Renal cortical epithelial cell (primary cell): ENCODE results near the gene KIRREL3. TPM values are rescaled to one million over a fixed set of nuclear protein-coding genes. Genes with fewer than 3 reads are reported as not detected.

Experiments
- DNase-seq: peaks from one replicate; pipeline ENCODE4 v3.0.0-alpha.2; 2011; ENCODE audit warnings: low read depth
- total RNA-seq: library from RNA; depleted of rRNA; stranded (reverse); fragments of >200 nt; gene quantifications from 2 replicates; pipeline ENCODE4 v1.2.3, GENCODE V29; 2014

KIRREL3 gene
- total RNA-seq, 1 donor from 2014 or later, result 0.10 TPM

DNA sequence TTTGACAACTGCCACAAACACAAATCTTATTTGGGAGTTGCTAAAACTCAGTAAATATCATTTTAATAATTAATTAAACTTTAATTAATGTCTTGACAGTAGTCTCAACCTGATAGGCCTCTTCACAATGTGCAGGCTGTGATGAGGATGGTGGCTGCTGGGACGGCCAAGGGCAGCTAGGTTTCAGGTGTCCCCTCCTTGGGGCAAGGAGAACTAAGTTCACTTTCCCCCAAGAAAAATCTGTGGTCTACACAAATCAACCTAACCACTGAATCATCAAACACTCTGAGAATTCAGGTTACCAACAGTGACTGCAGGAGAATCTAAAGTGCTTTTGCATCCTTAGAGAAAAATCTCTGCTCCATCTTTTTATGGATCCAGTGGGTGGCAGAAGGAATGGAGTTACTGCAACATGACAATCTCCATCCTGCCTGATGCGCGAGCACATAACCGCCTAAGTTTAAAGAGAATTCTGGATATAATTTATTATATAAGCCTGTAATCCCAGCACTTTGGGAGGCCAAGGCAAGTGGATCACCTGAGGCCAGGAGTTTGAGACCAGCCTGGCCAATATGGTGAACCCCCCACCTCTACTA is 289.7 kb downstream of the KIRREL3 start:
- no peak for DNase-seq

DNA sequence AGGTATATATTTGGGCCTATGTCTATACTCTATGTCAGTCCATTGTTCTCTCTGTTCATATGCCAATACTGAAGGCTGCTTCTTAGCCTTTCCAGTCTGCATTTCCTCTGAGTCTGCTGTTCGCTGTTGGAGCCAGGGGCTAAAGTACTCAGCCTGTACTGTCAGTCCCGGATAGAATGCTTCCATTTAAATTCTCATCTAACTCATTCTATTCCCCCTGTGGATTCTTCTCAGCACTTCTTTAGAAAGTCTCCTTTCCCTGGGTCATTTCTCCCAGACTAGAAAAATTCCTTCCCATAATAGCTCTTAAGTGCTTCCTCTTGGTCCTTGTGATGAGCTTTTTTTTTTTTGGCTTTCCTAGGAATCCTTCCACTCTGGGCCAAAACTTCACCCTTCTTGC is 293.1 kb downstream of the KIRREL3 start:
- no peak for DNase-seq

- no peak for DNase-seq
Measured at GRCh38 chr11:126704096-126704495, 296.5 kb downstream of the KIRREL3 start.

DNA sequence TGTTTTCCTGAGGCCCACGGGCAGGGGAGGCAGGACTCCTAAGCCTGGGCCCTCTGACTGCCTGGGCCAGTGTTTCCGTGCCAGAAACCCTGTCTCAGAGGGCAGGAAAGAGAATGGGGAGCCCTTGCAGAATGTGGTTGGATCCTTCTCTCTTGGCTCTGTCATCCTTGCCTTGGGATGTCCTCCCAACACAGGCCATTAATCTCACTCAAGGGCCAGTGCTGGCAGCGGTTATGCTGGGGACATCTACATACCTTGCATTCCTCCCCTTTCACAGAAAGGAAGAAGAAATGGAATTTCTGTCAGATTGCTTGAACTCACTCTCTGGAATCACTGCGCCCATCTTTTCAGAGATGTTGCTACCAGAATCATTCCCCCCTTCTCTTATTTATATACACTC is 296.9 kb downstream of the KIRREL3 start:
- DNase-seq, result no peak

DNA sequence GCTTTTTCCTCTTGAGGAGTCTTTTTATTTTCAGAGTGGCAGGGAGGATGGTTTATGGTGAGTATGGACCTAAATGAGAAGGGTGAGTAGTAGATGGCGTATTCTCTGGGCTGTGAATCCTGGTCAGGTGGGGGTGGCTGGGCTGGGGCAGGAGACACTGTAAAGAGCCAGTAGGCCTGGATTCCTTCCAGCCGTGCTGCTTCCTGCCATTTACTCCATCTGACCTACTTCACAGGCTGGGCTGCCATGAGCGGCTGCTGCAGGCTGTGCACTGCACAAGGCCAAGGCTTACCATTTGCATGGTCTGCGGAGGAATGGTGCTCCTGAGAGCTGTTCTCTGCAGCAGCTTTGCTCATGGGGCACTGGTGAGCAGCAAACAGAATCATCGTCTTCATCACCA is 297.6 kb downstream of the KIRREL3 start:
- DNase-seq, result no peak

- DNase-seq, result no peak
Measured at GRCh38 chr11:126702165-126702720, 298.3 kb downstream of the KIRREL3 start.

DNA sequence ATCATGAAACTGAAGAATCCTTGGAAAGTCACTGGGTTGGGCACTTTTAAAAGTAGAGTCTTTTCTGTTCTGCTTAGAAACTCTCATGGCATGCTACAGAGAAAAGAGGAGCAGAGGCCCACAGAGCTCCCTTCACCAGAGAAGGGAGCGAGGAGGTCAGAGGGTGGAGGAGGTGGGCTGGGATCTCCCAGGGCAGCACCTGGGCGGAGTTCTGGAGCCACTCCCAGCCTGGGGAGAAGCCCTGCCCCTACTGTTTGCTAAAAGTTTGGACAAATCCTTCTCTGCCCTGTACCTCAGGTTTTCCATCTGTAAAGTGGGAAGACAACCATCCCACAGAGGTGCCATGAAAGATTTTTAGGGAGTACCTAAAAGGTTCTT is 299.1 kb downstream of the KIRREL3 start:
- no peak for DNase-seq

DNA sequence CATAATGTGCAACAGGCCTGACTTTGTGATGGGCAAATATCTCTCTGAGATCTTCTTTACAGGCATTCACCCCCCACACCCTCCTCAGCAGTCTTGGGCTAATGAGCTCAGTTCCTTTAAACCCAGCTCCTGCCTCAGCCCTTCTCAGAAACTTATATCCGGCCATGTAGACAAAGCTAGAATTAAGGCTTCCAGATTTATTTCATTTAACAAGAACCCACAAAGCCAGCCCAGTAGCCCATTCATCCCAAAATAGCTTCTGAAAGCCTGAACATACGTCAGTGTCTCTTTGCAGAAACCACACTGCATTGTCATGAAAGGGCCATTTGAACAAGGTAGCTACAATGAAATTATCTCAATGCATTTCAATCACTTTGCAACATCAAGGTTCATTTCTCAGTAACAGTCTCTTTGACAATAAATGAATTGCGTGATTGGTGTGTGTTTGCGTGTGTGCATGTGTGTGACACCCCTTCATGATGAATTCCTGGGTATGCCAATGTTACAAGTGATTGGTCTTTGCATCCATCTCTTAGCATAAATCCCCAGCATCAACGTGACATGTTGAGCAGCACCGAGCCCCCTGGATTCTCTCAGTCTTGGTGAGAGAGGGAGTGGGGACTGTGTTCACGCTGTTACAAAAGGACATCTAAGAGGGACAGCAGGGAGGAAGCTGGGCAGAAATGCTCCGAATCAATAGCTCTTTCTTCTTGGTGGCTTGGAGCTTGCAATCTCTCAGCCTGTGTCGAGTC is 299.6 kb downstream of the KIRREL3 start:
- no peak for DNase-seq

GRCh38 chr11:126698576-126698975 is 302.0 kb downstream of the KIRREL3 start:
- no peak for DNase-seq

- DNase-seq, result no peak
Measured at GRCh38 chr11:126697936-126698335, 302.6 kb downstream of the KIRREL3 start.

- peak; percentile 43 for DNase-seq
Measured at GRCh38 chr11:126696982-126697381, 303.6 kb downstream of the KIRREL3 start.

DNA sequence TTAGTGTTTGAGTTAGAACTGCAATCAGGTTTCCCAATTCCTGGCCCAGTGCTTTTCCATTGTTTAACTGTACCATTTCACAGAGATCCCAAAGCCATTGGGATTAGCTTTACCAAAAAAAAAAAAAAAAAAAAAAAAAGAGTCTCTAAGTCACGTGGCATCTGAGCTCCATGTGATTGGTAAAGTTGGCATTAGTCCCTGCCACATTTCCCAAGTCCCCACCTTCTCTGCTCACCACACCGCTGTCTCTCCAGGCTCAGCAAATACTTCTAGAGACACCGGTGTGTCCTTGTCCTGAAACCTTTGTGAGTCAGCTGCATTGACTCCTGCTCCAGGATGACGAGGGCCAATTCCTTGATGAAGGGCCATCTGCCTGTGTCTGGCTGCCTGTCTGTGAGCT is 305.3 kb downstream of the KIRREL3 start:
- no peak for DNase-seq

DNA sequence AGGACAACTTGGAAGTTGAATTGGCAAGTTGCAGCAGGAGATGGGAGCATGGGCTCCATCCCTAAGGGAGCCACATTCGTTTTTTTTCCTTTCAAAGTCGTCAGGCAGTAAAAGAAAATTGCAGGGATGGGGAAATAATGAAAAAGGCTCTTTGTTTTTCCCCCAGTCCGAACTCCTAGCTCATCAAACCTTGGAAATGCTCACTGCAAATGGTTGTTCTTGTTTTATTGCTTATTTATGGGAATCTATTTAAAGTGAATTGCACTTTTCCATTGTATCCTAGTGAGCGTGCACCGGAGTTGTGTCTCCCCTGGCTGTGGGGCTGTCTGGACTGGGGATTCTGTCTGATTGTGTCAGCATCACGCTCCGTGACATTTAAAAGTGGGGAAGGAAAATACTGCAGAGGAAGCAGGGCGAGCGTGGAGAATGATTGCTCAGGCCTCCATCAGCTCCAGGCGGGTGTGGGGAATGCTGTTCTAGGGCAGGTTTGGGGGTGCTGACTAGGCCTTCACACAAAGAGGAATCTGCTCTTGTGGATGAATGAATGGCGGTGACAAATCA is 306.4 kb downstream of the KIRREL3 start:
- DNase-seq, result no peak

- no peak for DNase-seq
Measured at GRCh38 chr11:126687477-126687876, 313.1 kb downstream of the KIRREL3 start.

DNA sequence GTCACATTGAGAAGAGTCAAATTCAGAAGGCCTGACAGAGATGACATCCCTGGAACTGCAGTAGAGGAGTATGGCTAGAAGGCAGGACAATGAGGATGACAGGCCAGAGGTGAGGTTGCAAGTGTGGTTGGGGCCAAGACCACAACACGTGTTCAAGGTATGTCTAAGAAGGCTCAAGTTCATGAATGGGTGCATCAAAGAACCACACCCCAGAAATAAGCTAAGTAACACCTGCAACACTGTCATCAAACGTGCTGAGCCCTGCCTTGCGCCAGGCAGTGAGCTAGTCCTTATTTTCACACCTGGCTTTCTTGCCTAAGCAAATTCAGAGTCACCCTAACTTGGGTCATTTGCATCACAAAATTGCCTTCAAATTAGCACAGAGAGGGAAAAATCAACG is 313.6 kb downstream of the KIRREL3 start:
- DNase-seq, result no peak

GRCh38 chr11:126683766-126684728 is 316.5 kb downstream of the KIRREL3 start:
- no peak for DNase-seq

GRCh38 chr11:126682590-126682989 is 318.0 kb downstream of the KIRREL3 start:
- DNase-seq, result no peak

- no peak for DNase-seq
Measured at GRCh38 chr11:126680700-126681099, 319.9 kb downstream of the KIRREL3 start.

- no peak for DNase-seq
Measured at GRCh38 chr11:126680131-126680530, 320.4 kb downstream of the KIRREL3 start.

GRCh38 chr11:126679033-126679432 is 321.5 kb downstream of the KIRREL3 start:
- DNase-seq, result no peak

- no peak for DNase-seq
Measured at GRCh38 chr11:126676536-126676935, 324.0 kb downstream of the KIRREL3 start.

GRCh38 chr11:126673319-126673718 is 327.3 kb downstream of the KIRREL3 start:
- no peak for DNase-seq
